OCI-LY3 (cell line): Measurements from ENCODE around the gene APLF.

Experiments
- EZH2phosphoT487 ChIP-seq: fragments of 200-600 bp; shearing (Covaris generic); IDR thresholded peaks from 2 replicates; pipeline ENCODE4 v1.6.1; 2018; ENCODE audit warnings: antibody characterized with exemption, mixed run types, low read depth
- TF ChIP-seq, protein P1 (sequence below): fragments of 200-600, 300-600 bp; sonication (generic); IDR thresholded peaks from 2 replicates; pipeline ENCODE4 v1.5.1; 2014; ENCODE audit warnings: antibody characterized with exemption, low read length, low read depth

GRCh38 chr2:68506170-68506569, 38.8 kb downstream of the APLF start:
- TF ChIP-seq, protein P1, sequence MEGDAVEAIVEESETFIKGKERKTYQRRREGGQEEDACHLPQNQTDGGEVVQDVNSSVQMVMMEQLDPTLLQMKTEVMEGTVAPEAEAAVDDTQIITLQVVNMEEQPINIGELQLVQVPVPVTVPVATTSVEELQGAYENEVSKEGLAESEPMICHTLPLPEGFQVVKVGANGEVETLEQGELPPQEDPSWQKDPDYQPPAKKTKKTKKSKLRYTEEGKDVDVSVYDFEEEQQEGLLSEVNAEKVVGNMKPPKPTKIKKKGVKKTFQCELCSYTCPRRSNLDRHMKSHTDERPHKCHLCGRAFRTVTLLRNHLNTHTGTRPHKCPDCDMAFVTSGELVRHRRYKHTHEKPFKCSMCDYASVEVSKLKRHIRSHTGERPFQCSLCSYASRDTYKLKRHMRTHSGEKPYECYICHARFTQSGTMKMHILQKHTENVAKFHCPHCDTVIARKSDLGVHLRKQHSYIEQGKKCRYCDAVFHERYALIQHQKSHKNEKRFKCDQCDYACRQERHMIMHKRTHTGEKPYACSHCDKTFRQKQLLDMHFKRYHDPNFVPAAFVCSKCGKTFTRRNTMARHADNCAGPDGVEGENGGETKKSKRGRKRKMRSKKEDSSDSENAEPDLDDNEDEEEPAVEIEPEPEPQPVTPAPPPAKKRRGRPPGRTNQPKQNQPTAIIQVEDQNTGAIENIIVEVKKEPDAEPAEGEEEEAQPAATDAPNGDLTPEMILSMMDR: no peak
- no peak for TF ChIP-seq EZH2phosphoT487
